SK-N-SH (cell line): ENCODE measurements around the gene TMEM200B. TPM values are rescaled to one million over a fixed set of nuclear protein-coding genes. Genes with fewer than 3 reads are reported as not detected.
"Not testable (repeated sequence)": the region's sequence is repeated elsewhere in the genome, so short reads cannot be mapped to it uniquely, and the experiment has no call there.

ENCODE experiments used
- CTCF ChIA-PET: fragments of 300-600, 350-600 bp; formaldehyde crosslinking; extraction: SDS; loops from one replicate; lab custom pipeline; 2021; lab: Yijun Ruan, JAX
- POLR2A ChIA-PET: fragments of 350-600 bp; sonication (Branson Sonifier 250); formaldehyde crosslinking; extraction: SDS; loops from one replicate; lab custom pipeline; 2020; ENCODE audit warnings: antibody characterized with exemption, inconsistent platforms; lab: Yijun Ruan, JAX
- DNase-seq: peaks from one replicate; pipeline ENCODE4 v3.0.0; 2012
- H2AFZ ChIP-seq: fragments of 200-600 bp; sonication (generic); 2 replicates; pipeline ENCODE4 v1.8.1; 2016; ENCODE audit warnings: antibody characterized with exemption, mild to moderate bottlenecking, low read depth
- H3F3A ChIP-seq: fragments of 200-600 bp; sonication (generic); replicated peaks from 2 replicates; pipeline ENCODE3; 2016; ENCODE audit warnings: antibody characterized with exemption, mild to moderate bottlenecking; ENCODE audit not compliant: insufficient read depth
- H3K27ac ChIP-seq, 2 experiments: fragments of 200-500 bp in 1 of 2; fragments of 200-600 bp in 1 of 2; sonication (Bioruptor generic) in 1 of 2; sonication (generic), shearing (Covaris generic) in 1 of 2; 2 replicates each; pipeline versions ENCODE4 v1.5.1 to v1.6.1; 2014 to 2016; ENCODE audit warnings: low read depth in 2 of 2, inconsistent platforms in 1 of 2, low read length in 1 of 2, mild to moderate bottlenecking in 1 of 2, mixed read lengths in 1 of 2
- H3K27me3 ChIP-seq: fragments of 200-600 bp; sonication (generic), shearing (Covaris generic); 2 replicates; pipeline ENCODE4 v1.6.1; 2016; ENCODE audit warnings: mixed run types; ENCODE audit not compliant: insufficient read depth
- H3K36me3 ChIP-seq, 2 experiments: fragments of 200-500 bp in 1 of 2; fragments of 200-600 bp in 1 of 2; sonication (Bioruptor generic) in 1 of 2; sonication (generic) in 1 of 2; replicated peaks in 1 of 2; 2 replicates each; pipeline versions ENCODE3 to v1.5.1; 2014 to 2016; ENCODE audit warnings: low read length in 1 of 2, mild to moderate bottlenecking in 1 of 2; ENCODE audit not compliant: insufficient read depth in 2 of 2, control insufficient read depth in 1 of 2
- H3K4me1 ChIP-seq, 2 experiments: fragments of 200-500 bp in 1 of 2; fragments of 200-600 bp in 1 of 2; sonication (Bioruptor generic) in 1 of 2; sonication (generic), shearing (Covaris generic) in 1 of 2; 2 replicates each; pipeline versions ENCODE4 v1.5.1 to v1.6.1; 2014 to 2016; ENCODE audit warnings: low read depth in 1 of 2, low read length in 1 of 2, mixed run types in 1 of 2; ENCODE audit not compliant: insufficient read depth in 2 of 2, control insufficient read depth in 1 of 2
- H3K4me2 ChIP-seq: fragments of 200-600 bp; sonication (generic), shearing (Covaris generic); 2 replicates; pipeline ENCODE4 v1.6.1; 2017; ENCODE audit warnings: mixed run types
- H3K4me3 ChIP-seq, 2 experiments: fragments of 200-500 bp in 1 of 2; fragments of 200-600 bp in 1 of 2; sonication (Bioruptor generic) in 1 of 2; sonication (generic), shearing (Covaris generic) in 1 of 2; 2 replicates each; pipeline versions ENCODE4 v1.5.1 to v1.8.1; 2014 to 2016; ENCODE audit warnings: low read depth in 2 of 2, inconsistent platforms in 1 of 2, low read length in 1 of 2, mild to moderate bottlenecking in 1 of 2, mixed read lengths in 1 of 2, moderate library complexity in 1 of 2
- H3K79me2 ChIP-seq: fragments of 200-600 bp; sonication (generic); 2 replicates; pipeline ENCODE4 v1.8.1; 2017; ENCODE audit warnings: mild to moderate bottlenecking; ENCODE audit not compliant: insufficient read depth
- H3K9ac ChIP-seq: fragments of 200-600 bp; sonication (generic); 2 replicates; pipeline ENCODE4 v1.6.1; 2017; ENCODE audit warnings: mixed run types
- H3K9me2 ChIP-seq: fragments of 200-600 bp; sonication (generic); 2 replicates; pipeline ENCODE4 v1.6.1; 2017; ENCODE audit warnings: mixed run types
- H3K9me3 ChIP-seq: fragments of 200-600 bp; sonication (generic); 2 replicates; pipeline ENCODE4 v1.6.1; 2017; ENCODE audit warnings: mixed run types, mild to moderate bottlenecking, moderate library complexity
- H4K20me1 ChIP-seq: fragments of 200-600 bp; sonication (generic); 2 replicates; pipeline ENCODE4 v1.6.1; 2017; ENCODE audit warnings: mild to moderate bottlenecking, mixed run types; ENCODE audit not compliant: insufficient read depth
- CHD2 ChIP-seq: fragments of 150-350 bp; IDR thresholded peaks from 2 replicates; pipeline ENCODE4 v1.6.1; 2018; ENCODE audit warnings: low read length; ENCODE audit not compliant: partially characterized antibody
- ELF1 ChIP-seq: IDR thresholded peaks from 2 replicates; pipeline ENCODE4 v1.4.0; 2012
- EP300 ChIP-seq, 2 experiments: IDR thresholded peaks; 2 replicates each; pipeline versions ENCODE4 v1.4.0 to v1.6.1; 2012; ENCODE audit warnings: borderline replicate concordance in 1 of 2, low read depth in 1 of 2, low read length in 1 of 2
- EZH2phosphoT487 ChIP-seq: fragments of 200-600 bp; sonication (generic); IDR thresholded peaks from 2 replicates; pipeline ENCODE4 v1.6.1; 2017; ENCODE audit warnings: low read depth, mixed run types, mild to moderate bottlenecking, antibody characterized with exemption, moderate library complexity, borderline replicate concordance
- FOXJ3 ChIP-seq: sonication (generic); formaldehyde crosslinking; IDR thresholded peaks from 2 replicates; pipeline ENCODE4 v1.5.1; 2020; ENCODE audit warnings: mild to moderate bottlenecking, missing genetic modification reagents
- FOXM1 ChIP-seq: IDR thresholded peaks from 2 replicates; pipeline ENCODE4 v1.4.0; 2012; ENCODE audit warnings: low read depth, mild to moderate bottlenecking
- JUND ChIP-seq: IDR thresholded peaks from 2 replicates; pipeline ENCODE4 v1.4.0; 2012
- MXI1 ChIP-seq: IDR thresholded peaks from 2 replicates; pipeline ENCODE4 v1.6.1; 2012; ENCODE audit warnings: mild to moderate bottlenecking, low read depth, low read length, improper control_type of control experiment
- POLR2AphosphoS5 ChIP-seq: IDR thresholded peaks from 2 replicates; pipeline ENCODE4 v1.6.1; 2012; ENCODE audit warnings: low read depth, low read length
- RFX5 ChIP-seq: IDR thresholded peaks from 2 replicates; pipeline ENCODE4 v1.6.1; 2012; ENCODE audit warnings: mild to moderate bottlenecking, improper control_type of control experiment, low read length
- SIN3A ChIP-seq: IDR thresholded peaks from 2 replicates; pipeline ENCODE4 v1.6.1; 2012; ENCODE audit warnings: low read depth, mild to moderate bottlenecking, low read length, moderate library complexity, borderline replicate concordance
- SMC3 ChIP-seq: IDR thresholded peaks from 2 replicates; pipeline ENCODE4 v1.6.1; 2012; ENCODE audit warnings: low read depth, low read length, improper control_type of control experiment
- TEAD4 ChIP-seq: IDR thresholded peaks from 2 replicates; pipeline ENCODE4 v1.4.0; 2012; ENCODE audit warnings: mild to moderate bottlenecking, borderline replicate concordance; ENCODE audit not compliant: insufficient read depth
- USF1 ChIP-seq: IDR thresholded peaks from 2 replicates; pipeline ENCODE4 v1.4.0; 2012; ENCODE audit warnings: low read depth, borderline replicate concordance
- YY1 ChIP-seq: IDR thresholded peaks from 2 replicates; pipeline ENCODE4 v1.4.0; 2012; ENCODE audit warnings: low read depth, mild to moderate bottlenecking
- WGBS: methylation state at CpG from one replicate; pipeline ENCODE4 v1.1.6; 2017; ENCODE audit warnings: low lambda C conversion rate; 5-methylcytosine and 5-hydroxymethylcytosine counted together
- polyA plus RNA-seq, 3 experiments: library from polyadenylated mRNA; depleted of rRNA; stranded (reverse); fragments of >200 nt; gene quantifications; 2 replicates each; pipeline ENCODE4 v1.2.3, GENCODE V29; 2012

TMEM200B gene
- polyA plus RNA-seq, 1 of the 3 experiments (the other 2 are of a cell fraction), result 1.5 TPM

- H3K4me2 ChIP-seq, result no peak overlapping the region
Measured at GRCh38 chr1:29133861-29134694, 10.4 kb upstream of the TMEM200B start.

GRCh38 chr1:29131056-29131455, 7.4 kb upstream of the TMEM200B start:
- H2AFZ ChIP-seq, H3K4me2 ChIP-seq, H3K9ac ChIP-seq, H3K27me3 ChIP-seq, H3K9me3 ChIP-seq, POLR2A ChIA-PET, DNase-seq, H3K9me2 ChIP-seq, H3K4me1 ChIP-seq, H3F3A ChIP-seq, H4K20me1 ChIP-seq, H3K27ac ChIP-seq, H3K79me2 ChIP-seq, H3K4me3 ChIP-seq, H3K36me3 ChIP-seq: not testable (repeated sequence)
- CTCF ChIA-PET, result interaction anchor here (1.0 kb wide), 3 partner anchors 9 to 50 kb away, joined by 3 to 4 read pairs (median 4); partner anchors contain the start of gene SRSF4
- WGBS, result 100% methylated on average over 3 of the region's 29 CpGs

More at GRCh38 chr1:29133861-29134694, 10.4 kb upstream of the TMEM200B start:
- H3K9me3 ChIP-seq, result no peaks in the 10 kb centered on the region
- H3K27ac ChIP-seq, result no peak overlapping the region
- no peak for TF ChIP-seq FOXJ3 (CRISPR knock-in tag)
- TF ChIP-seq TEAD4, result no peak
- TF ChIP-seq JUND, result no peak
- TF ChIP-seq EZH2phosphoT487, result no peak
- TF ChIP-seq FOXM1, result no peak
- TF ChIP-seq SIN3A, result no peak
- TF ChIP-seq POLR2AphosphoS5, result no peak
- TF ChIP-seq ELF1, result no peak
- no peak for TF ChIP-seq MXI1
- no peak for TF ChIP-seq SMC3
- TF ChIP-seq YY1, result no peak
- TF ChIP-seq RFX5, result no peak
- TF ChIP-seq USF1, result no peak
- no peak for TF ChIP-seq EP300 (IDR thresholded peaks at IDR 0.05; ENCODE audit: borderline replicate concordance in 1 of 2, low read depth in 1 of 2, low read length in 1 of 2)
- TF ChIP-seq CHD2, result no peak
- no peaks in the 10 kb centered on the region for H3K27me3 ChIP-seq
- ChIA-PET CTCF (interaction anchor here (1.6 kb wide), 1 partner anchor 12 kb away, joined by 5 read pairs; no protein-coding TSS in a partner anchor), POLR2A (no interaction called here)
- no peak overlapping the region for H2AFZ ChIP-seq
- no peak overlapping the region for H3K9ac ChIP-seq
- no peaks in the 10 kb centered on the region for H3F3A ChIP-seq
- WGBS, result 91% methylated on average over 43 of the region's 55 CpGs
- no peaks in the 10 kb centered on the region for H4K20me1 ChIP-seq
- no peaks in the 10 kb centered on the region for H3K9me2 ChIP-seq
- H3K36me3 ChIP-seq, result no peaks in the 10 kb centered on the region
- DNase-seq, result peak; percentile 41
- no peak overlapping the region for H3K4me3 ChIP-seq
- H3K4me1 ChIP-seq, result no peaks in the 10 kb centered on the region
- H3K79me2 ChIP-seq, result no peaks in the 10 kb centered on the region
